NCI-H2196 treated with DMSO at 0.1 percent for 48 hours (cell line): ENCODE measurements around the gene NELL1.

Experiments used
- DNase-seq: peaks from one replicate; lab custom pipeline; 2025; ENCODE audit not compliant: unreplicated experiment; lab: John Stamatoyannopoulos, UW

Gene NELL1

GRCh38 chr11:20668131-20668809 lies 1.1 kb upstream of the NELL1 start:
- no peak for DNase-seq

- DNase-seq = no peak
Observed at GRCh38 chr11:20669820-20670684, 666 bp downstream of the NELL1 start.

GRCh38 chr11:20670932-20671403 lies 1.6 kb downstream of the NELL1 start:
- no peak for DNase-seq

- DNase-seq = peak; percentile 59
Observed at GRCh38 chr11:20671856-20672546, 2.6 kb downstream of the NELL1 start.

GRCh38 chr11:20672575-20672974 lies 3.2 kb downstream of the NELL1 start:
- DNase-seq = peak; percentile 19

- no peak for DNase-seq
Observed at GRCh38 chr11:20676658-20677057, 7.3 kb downstream of the NELL1 start.

- DNase-seq = no peak
Observed at GRCh38 chr11:20688761-20689160, 19.4 kb downstream of the NELL1 start.

- DNase-seq = no peak
Observed at GRCh38 chr11:20707876-20708275, 38.5 kb downstream of the NELL1 start.

- DNase-seq = no peak
Observed at GRCh38 chr11:20712912-20713311, 43.5 kb downstream of the NELL1 start.

- no peak for DNase-seq
Observed at GRCh38 chr11:20715464-20715863, 46.1 kb downstream of the NELL1 start.

GRCh38 chr11:20715931-20716330 lies 46.5 kb downstream of the NELL1 start:
- no peak for DNase-seq

GRCh38 chr11:20719821-20720220 lies 50.4 kb downstream of the NELL1 start:
- no peak for DNase-seq

GRCh38 chr11:20723366-20723765 lies 54.0 kb downstream of the NELL1 start:
- DNase-seq = no peak

GRCh38 chr11:20729597-20730105 lies 60.3 kb downstream of the NELL1 start:
- DNase-seq = no peak

- no peak for DNase-seq
Observed at GRCh38 chr11:20731676-20732215, 62.4 kb downstream of the NELL1 start.

GRCh38 chr11:20739107-20739506 lies 69.7 kb downstream of the NELL1 start:
- no peak for DNase-seq

GRCh38 chr11:20739577-20739976 lies 70.2 kb downstream of the NELL1 start:
- DNase-seq = no peak

GRCh38 chr11:20754933-20755332 lies 85.5 kb downstream of the NELL1 start:
- DNase-seq = peak; percentile 24

GRCh38 chr11:20759541-20759940 lies 90.2 kb downstream of the NELL1 start:
- DNase-seq = no peak

- DNase-seq = no peak
Observed at GRCh38 chr11:20760811-20761210, 91.4 kb downstream of the NELL1 start.
